Omental fat pad (tissue), 4 donors: Measurements from ENCODE around the gene ANKRD52. TPM values are rescaled to one million over a fixed set of nuclear protein-coding genes. Genes with fewer than 3 reads are reported as not detected.
"Not testable (repeated sequence)": the region's sequence is repeated elsewhere in the genome, so short reads cannot be mapped to it uniquely, and the experiment has no call there.

Experiments
- ATAC-seq: fragments of 150-250 bp; one replicate; pipeline ENCODE4 v1.9.1; 2016; ENCODE audit warnings: mild to moderate bottlenecking, moderate library complexity; ENCODE audit not compliant: low FRiP score
- DNase-seq: peaks from one replicate; pipeline ENCODE4 v3.0.0-alpha.2; 2019; ENCODE audit warnings: low spot score
- CTCF ChIP-seq, 3 donors: fragments of 450-650 bp; IDR thresholded peaks; one replicate each; pipeline ENCODE4 v1.5.1; 2016 to 2017; ENCODE audit warnings: antibody characterized with exemption in 3 of 3, mild to moderate bottlenecking in 3 of 3, moderate library complexity in 2 of 3
- total RNA-seq, 4 donors: library from RNA; depleted of rRNA; stranded (reverse); fragments of >200 nt; gene quantifications; one replicate each; pipeline ENCODE4 v1.1.0, GENCODE V29; 2016

ANKRD52 gene
- total RNA-seq, 4 donors from 2014 or later = 13.6 to 19.2 (median 16.8) TPM

- no peak for TF ChIP-seq CTCF (IDR thresholded peaks at IDR 0.05)
- no peak for DNase-seq
- no peak for ATAC-seq
These were observed 55.3 kb downstream of the ANKRD52 start for GRCh38 chr12:56202838-56203237.

GRCh38 chr12:56202366-56202765 lies 55.8 kb downstream of the ANKRD52 start:
- TF ChIP-seq CTCF (IDR thresholded peaks at IDR 0.05) = no peak
- DNase-seq = no peak
- ATAC-seq = no peak

DNA sequence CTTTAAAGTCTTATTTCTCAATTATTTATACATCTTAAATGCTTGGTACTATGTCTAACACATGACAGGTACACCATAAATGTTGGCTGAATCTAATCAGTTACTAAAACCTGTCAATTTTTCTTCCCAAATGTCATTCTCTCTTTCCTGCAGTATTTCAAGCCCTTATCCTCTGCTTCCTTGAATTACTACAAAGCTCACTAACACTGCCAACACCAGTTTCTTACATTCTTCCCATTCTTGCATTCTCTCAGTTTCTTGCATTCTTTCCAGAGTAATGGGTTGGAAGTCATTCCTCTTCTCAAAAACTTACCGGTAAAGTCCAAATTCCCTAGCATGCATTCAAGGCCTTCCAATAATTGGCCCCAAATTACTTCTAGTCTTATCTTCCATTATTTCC lies 59.3 kb downstream of the ANKRD52 start:
- DNase-seq = no peak
- no peak for TF ChIP-seq CTCF (IDR thresholded peaks at IDR 0.05)
- ATAC-seq = no peak

DNA sequence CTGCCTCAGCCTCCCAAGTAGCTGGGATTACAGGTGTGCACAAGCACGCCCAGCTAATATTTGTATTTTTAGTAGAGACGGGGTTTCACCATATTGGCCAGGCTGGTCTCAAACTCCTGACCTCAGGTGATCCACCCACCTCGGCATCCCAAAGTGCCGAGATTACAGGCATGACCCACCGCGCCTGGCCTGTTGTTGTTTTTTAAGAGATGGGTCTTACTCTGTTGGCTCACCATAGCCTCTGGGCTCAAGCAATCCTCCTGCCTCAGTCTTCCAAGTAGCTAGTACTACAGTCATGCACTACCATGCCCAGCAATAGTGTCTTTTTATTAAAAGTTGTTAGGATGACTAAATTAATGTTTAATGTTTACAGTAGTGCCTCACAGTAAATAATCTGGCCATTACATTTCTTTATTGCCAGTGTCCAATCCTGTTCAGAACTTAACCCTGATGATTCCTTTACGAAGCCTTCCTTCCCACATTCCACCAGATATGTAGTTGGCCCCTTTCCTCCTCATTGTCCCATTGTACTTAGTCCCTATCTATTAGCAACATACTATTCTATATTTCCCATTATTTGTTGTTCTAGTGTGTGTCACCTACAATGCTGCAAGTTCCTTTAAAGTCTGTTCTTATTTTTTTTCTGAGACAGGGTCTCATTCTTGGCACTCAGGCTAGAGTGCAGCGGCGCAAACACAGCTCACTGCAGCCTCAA lies 60.1 kb downstream of the ANKRD52 start:
- no peak for DNase-seq
- no peak for ATAC-seq
- no peak for TF ChIP-seq CTCF (IDR thresholded peaks at IDR 0.05)

- DNase-seq = not testable (repeated sequence)
- ATAC-seq = peak; percentile 91
These were observed 61.2 kb downstream of the ANKRD52 start for GRCh38 chr12:56196818-56197550.

DNA sequence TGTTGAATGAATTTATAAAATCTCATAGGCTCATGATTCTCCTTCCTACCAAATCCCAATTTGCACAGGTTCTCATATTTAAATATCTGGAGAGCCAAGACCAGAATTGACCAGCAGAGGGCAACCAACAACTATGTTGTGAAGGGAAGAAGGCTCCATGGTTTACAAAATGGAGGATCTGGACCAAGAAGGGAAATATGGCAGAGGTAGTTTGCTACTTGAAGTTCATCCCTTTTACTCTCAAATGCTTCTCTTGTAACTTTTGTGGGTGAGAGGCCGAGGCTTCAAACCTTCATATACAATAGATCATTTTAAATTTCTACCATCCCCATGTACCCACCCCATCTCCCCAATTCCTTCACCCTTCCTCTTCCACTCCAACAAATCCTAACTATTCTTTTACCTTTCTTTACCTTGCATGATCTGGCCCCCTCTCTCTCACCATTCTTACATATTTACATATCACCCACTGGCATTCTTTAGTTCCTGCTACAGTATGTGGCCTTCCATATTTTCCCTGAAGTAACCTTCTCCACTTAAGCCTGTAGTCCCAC lies 65.1 kb downstream of the ANKRD52 start:
- no peak for ATAC-seq
- DNase-seq = peak; percentile 82
- peak in 2 of 3 donors; percentile 3 to 57 for TF ChIP-seq CTCF (IDR thresholded peaks at IDR 0.05)

- ATAC-seq (no peak), DNase-seq (no peak)
- TF ChIP-seq CTCF (IDR thresholded peaks at IDR 0.05) = no peak
These were observed 65.6 kb downstream of the ANKRD52 start for GRCh38 chr12:56192582-56192981.
